22Rv1 (cell line): ENCODE data around the gene IQCH.

ENCODE experiments used
- CTCF ChIP-seq: fragments of 450-650 bp; IDR thresholded peaks from 2 replicates; pipeline ENCODE4 v1.5.1; 2017; ENCODE audit warnings: mild to moderate bottlenecking
- ZFX ChIP-seq: fragments of 450-650 bp; IDR thresholded peaks from 2 replicates; pipeline ENCODE4 v1.6.1; 2017; ENCODE audit warnings: antibody characterized with exemption, borderline replicate concordance

- TF ChIP-seq CTCF (no peak), ZFX (no peak)
Observed at GRCh38 chr15:67416891-67417290, 162.3 kb downstream of the IQCH start.
